HepG2 (cell line): ENCODE results near the gene SLC11A1. TPM values are rescaled to one million over a fixed set of nuclear protein-coding genes. Genes with fewer than 3 reads are reported as not detected.

Source experiments
- ARID3A ChIP-seq: IDR thresholded peaks from 2 replicates; pipeline ENCODE4 v1.6.1; 2012; ENCODE audit warnings: low read depth, low read length, improper control_type of control experiment
- DBP ChIP-seq: sonication (generic); formaldehyde crosslinking; IDR thresholded peaks from 2 replicates; pipeline ENCODE4 v1.4.0; 2020; ENCODE audit warnings: missing genetic modification reagents; ENCODE audit errors: not compliant biosample characterization
- GTF2F1 ChIP-seq: fragments of 150-350 bp; IDR thresholded peaks from 2 replicates; pipeline ENCODE4 v1.6.1; 2014; ENCODE audit warnings: low read length
- IRF1 ChIP-seq: sonication (generic); formaldehyde crosslinking; IDR thresholded peaks from 2 replicates; pipeline ENCODE4 v1.4.0; 2020; ENCODE audit warnings: low read depth, mild to moderate bottlenecking, missing genetic modification reagents
- MTA1 ChIP-seq: sonication (generic); formaldehyde crosslinking; IDR thresholded peaks from 2 replicates; pipeline ENCODE4 v1.4.0; 2020; ENCODE audit warnings: missing genetic modification reagents, mild to moderate bottlenecking, borderline replicate concordance
- PAX8 ChIP-seq: sonication (generic); formaldehyde crosslinking; IDR thresholded peaks from 2 replicates; pipeline ENCODE4 v1.8.0; 2022; ENCODE audit warnings: mild to moderate bottlenecking, missing genetic modification reagents, borderline replicate concordance
- PHF20 ChIP-seq: sonication (generic); formaldehyde crosslinking; IDR thresholded peaks from 2 replicates; pipeline ENCODE4 v1.5.0; 2020; ENCODE audit warnings: mild to moderate bottlenecking, missing genetic modification reagents
- RERE ChIP-seq: IDR thresholded peaks from 2 replicates; pipeline ENCODE4 v1.6.1; 2016; ENCODE audit warnings: low read depth, missing genetic modification reagents, missing compliant biosample characterization
- ZMAT3 ChIP-seq: sonication (generic); formaldehyde crosslinking; conservative IDR thresholded peaks from 2 replicates; pipeline ENCODE4 v1.7.0; 2021; ENCODE audit warnings: missing genetic modification reagents
- ZNF12 ChIP-seq: sonication (generic); formaldehyde crosslinking; IDR thresholded peaks from 2 replicates; pipeline ENCODE4 v1.5.0; 2020; ENCODE audit warnings: missing genetic modification reagents
- ZNF607 ChIP-seq: sonication (generic); formaldehyde crosslinking; IDR thresholded peaks from 2 replicates; pipeline ENCODE4 v1.5.1; 2020; ENCODE audit warnings: missing genetic modification reagents, mild to moderate bottlenecking, borderline replicate concordance
- ZNF652 ChIP-seq: IDR thresholded peaks from 2 replicates; pipeline ENCODE4 v1.6.1; 2016; ENCODE audit warnings: low read depth, borderline replicate concordance
- ZNF691 ChIP-seq: sonication (generic); formaldehyde crosslinking; IDR thresholded peaks from 2 replicates; pipeline ENCODE4 v1.4.0; 2020; ENCODE audit warnings: missing genetic modification reagents, low read depth, mild to moderate bottlenecking, borderline replicate concordance
- ZNF703 ChIP-seq: sonication (generic); formaldehyde crosslinking; IDR thresholded peaks from 2 replicates; pipeline ENCODE4 v1.5.1; 2020; ENCODE audit warnings: missing genetic modification reagents, mild to moderate bottlenecking, moderate library complexity, borderline replicate concordance
- ZNF704 ChIP-seq: sonication (generic); formaldehyde crosslinking; IDR thresholded peaks from 2 replicates; pipeline ENCODE4 v1.8.1; 2023; ENCODE audit warnings: mild to moderate bottlenecking, inconsistent platforms, moderate library complexity, missing genetic modification reagents, borderline replicate concordance
- ZSCAN21 ChIP-seq: sonication (generic); formaldehyde crosslinking; IDR thresholded peaks from 2 replicates; pipeline ENCODE4 v1.8.0; 2022; ENCODE audit warnings: mild to moderate bottlenecking, missing genetic modification reagents, moderate library complexity, borderline replicate concordance
- ZSCAN31 ChIP-seq: sonication (generic); formaldehyde crosslinking; IDR thresholded peaks from 2 replicates; pipeline ENCODE4 v1.5.0; 2020; ENCODE audit warnings: low read depth, mild to moderate bottlenecking, missing genetic modification reagents
- polyA plus RNA-seq, 8 experiments: library from polyadenylated mRNA; depleted of rRNA in 3 of 8; stranded (reverse) in 7 of 8; unstranded in 1 of 8; fragments of >200 nt; fragmentation: Illumina TruSeq in 4 of 8; extraction: Trizol in 4 of 8; gene quantifications; 2 replicates each; pipeline versions ENCODE4 v1.2.1 to v1.2.3, GENCODE V29; 2011 to 2016; ENCODE audit warnings: low read depth in 4 of 8, missing spikeins in 1 of 8, mixed read lengths in 1 of 8; ENCODE audit not compliant: insufficient read depth in 1 of 8
- total RNA-seq, 5 experiments: library from RNA; depleted of rRNA; stranded (reverse); fragments of >200 nt; fragmentation: Illumina TruSeq; extraction: Trizol; gene quantifications; 2 replicates each; pipeline ENCODE4 v1.2.3, GENCODE V29; 2016; ENCODE audit warnings: low read depth in 1 of 5

Gene SLC11A1
- total and polyA plus RNA-seq, 2 of the 13 experiments (the other 11 are each of a cell fraction or from before 2014, with no cell fraction given), result 0.33 to 2.3 TPM

- TF ChIP-seq RERE (CRISPR knock-in tag) (no peak), ZNF607 (peak; percentile 84), ZNF704 (CRISPR knock-in tag) (no peak), MTA1 (peak; percentile 72; the same call in 1 of the 2 replicates), ZNF703 (CRISPR knock-in tag) (0 out of 2 replicates have a peak, but pooled peaks have one; percentile 33), PAX8 (CRISPR knock-in tag) (0 out of 2 replicates have a peak, but pooled peaks have one; percentile 40), ZNF12 (CRISPR knock-in tag) (0 out of 2 replicates have a peak, but pooled peaks have one; percentile 10), DBP (CRISPR knock-in tag) (peak; percentile 97), ZSCAN21 (CRISPR knock-in tag) (peak; percentile 87; the same call in 1 of the 2 replicates), ZNF652 (CRISPR knock-in tag) (no peak; the same call in 1 of the 2 replicates), IRF1 (CRISPR knock-in tag) (no peak), ARID3A (no peak), GTF2F1 (no peak), ZMAT3 (peak; percentile 22; the same call in 1 of the 2 replicates), PHF20 (CRISPR knock-in tag) (no peak), ZNF691 (no peak), ZSCAN31 (CRISPR knock-in tag) (peak; percentile 64)
Observed at GRCh38 chr2:218397820-218398436, 15.9 kb downstream of the SLC11A1 start (continued).
